SW 1271 (cell line): ENCODE data around the gene CACNB1.
"Not testable (repeated sequence)": the region's sequence is repeated elsewhere in the genome, so short reads cannot be mapped to it uniquely, and the experiment has no call there.

ENCODE experiments used
- DNase-seq, 2 experiments: peaks; one replicate each; lab custom pipeline; 2025; lab: John Stamatoyannopoulos, UW

The CACNB1 gene

DNA sequence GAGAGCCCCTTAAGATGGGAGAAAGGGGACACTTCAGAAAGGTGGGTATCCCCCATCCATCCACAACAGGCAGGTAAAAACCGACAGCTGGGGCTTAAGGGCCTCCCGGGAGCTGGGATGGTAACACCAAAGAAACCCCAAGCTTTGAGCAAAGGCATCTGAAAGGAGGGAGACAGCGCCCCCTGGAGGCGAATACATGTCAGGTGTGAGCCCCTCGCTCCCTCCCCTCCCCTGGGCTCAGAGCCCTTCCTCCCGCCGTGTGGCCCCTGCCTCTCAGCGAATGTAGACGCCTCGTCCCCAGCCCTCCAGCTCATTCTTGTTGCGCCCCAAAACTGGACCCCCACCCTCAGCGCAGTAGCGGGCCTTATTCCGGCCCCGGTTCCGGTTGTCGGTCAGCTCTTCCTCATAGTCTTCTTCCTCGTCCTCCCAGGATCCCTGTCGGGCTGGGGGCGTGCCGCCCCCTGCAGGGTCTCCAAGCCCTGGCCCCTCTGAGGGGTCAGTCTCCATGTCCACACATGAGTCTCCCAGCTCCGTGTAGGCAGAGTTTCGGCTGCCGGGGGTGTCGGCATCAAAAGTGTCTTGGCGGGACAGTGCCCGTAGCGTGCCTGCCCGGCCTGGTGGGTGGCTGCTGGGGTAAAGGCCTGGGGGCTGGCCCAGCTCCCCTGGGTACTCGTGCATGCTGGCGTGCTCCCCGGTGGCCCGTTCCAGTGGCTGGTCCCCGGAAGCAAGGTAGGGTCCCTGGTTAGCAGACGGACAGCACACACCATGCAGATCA lies 22.4 kb downstream of the CACNB1 start:
- peak in 1 of 2 experiments; percentile 32 for DNase-seq

DNA sequence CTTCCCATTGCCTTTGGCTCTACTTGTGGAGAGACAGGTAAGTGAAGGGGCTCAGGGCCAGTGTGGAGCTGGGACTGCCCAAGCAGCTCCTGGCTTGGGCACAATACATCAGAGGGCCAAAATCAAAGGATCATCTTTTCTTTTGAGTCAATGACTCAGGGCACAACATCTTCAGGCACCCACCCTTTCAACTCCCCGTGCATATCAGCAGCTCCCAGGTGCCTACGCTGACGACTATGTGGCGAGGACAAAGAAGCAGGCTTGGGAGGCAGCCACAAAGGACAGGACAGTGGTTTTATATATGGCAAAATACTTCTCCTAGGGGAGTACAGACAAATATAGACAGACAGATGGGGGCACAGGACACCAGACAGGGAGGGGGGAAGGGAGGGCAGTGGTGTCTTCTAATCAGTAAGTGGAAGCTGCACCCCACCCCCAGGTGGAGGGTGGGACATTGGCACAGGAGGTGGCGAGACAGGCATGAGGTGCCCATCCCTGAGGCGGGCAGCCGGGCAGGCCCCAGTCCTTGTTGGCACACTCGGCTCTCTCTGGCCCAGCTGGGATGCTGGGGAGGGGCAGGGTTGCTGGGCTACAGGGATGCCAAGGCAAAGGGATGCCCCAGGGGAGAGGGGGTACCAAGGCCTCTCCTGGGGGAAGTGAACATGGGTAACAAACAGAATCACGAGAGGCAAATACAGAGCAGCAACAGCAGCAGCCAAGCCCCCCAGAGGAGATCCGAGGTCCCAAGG lies 23.8 kb downstream of the CACNB1 start:
- no peak for DNase-seq

DNA sequence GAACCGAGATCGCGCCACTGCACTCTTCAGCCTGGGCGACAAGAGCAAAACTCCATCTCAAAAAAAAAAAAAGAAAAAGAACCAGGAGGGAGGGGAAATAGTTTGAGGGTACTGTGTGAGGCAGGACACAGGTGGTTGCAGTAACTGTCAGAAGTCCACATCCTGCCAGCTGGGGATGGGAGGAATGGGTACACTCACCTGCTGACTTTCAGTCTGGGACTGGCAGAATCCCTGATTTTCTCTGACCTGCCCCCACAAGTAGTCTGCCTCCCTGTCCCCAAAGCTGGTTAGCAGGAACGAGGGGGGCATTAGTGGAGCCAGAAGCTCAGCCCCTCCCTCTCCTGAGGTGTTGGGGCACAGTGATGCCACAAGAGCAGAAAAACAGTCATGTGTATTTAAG lies 24.4 kb downstream of the CACNB1 start:
- no peak for DNase-seq

DNA sequence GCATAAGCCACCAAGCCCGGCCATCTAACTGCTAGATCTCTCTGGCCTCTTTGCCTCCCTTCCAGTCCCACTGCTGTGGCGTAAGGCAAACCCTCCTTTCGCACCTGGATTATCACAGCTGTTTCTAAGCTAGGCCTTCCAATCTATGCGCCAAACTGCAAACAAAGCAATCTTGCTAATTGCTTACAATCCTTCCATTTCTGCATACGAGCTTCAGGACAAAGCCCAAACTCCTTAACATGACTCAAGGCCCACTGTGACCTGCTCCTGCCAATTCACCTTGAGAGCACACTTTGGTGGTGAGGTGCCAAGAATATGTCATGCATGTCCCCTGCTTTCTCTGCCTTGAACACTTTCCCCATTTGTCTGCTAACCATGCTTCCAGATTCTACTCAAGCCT lies 25.5 kb downstream of the CACNB1 start:
- DNase-seq = no peak

DNA sequence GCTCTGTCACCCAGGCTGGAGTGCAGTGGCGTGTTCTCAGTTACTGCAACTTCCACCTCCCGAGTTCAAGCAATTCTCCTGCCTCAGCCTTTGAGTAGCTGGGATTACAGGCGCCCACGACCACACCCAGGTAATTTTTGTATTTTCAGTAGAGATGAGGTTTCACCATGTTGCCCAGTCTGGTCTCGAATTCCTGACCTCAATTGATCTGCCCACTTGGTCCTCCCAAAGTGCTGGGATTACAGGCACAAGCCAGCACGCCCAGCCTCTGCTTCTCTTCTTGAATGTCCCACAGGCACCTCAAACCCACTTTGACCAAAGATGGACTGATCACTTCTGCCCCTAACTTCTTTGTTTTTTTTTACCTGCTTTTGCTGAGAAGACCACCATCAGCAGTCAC lies 26.9 kb downstream of the CACNB1 start:
- DNase-seq = no peak

DNA sequence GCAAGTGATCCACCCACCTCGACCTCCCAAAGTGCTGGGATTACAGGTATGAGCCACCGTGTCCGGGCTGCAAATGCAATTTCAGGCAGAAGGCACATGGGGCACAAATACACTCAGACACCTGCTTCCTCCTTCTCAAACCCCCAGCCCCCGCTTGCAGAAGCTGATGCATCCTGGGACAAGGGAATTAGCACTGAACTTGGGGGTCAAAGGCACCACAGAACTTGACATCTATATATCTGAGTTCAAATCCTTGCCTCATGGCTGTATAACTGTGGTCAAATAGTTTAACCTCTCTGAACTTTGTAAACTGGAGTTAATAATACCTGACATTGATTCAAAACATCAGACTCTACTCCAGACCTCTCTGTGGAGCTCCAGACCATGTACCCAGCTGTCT lies 27.4 kb downstream of the CACNB1 start:
- no peak for DNase-seq

DNA sequence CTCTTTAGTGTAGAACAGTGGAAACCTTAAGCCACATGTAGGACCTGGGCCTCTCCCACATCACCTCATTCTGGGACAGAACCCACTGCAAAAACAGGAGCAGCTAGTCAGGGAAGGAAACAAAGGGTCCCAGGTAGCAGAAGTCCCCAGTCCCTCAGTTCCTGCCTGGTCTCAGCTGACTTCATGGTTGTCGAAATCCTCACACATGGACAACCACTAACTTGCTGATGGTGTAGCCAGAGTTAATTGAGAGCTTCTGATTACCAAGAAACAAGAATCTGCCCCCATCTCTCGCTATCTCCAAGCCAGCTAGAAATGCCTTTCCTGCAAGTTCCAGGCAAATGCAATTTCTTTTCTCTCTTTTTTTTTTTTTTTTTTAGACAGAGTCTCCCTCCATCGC lies 28.0 kb downstream of the CACNB1 start:
- no peak for DNase-seq

DNA sequence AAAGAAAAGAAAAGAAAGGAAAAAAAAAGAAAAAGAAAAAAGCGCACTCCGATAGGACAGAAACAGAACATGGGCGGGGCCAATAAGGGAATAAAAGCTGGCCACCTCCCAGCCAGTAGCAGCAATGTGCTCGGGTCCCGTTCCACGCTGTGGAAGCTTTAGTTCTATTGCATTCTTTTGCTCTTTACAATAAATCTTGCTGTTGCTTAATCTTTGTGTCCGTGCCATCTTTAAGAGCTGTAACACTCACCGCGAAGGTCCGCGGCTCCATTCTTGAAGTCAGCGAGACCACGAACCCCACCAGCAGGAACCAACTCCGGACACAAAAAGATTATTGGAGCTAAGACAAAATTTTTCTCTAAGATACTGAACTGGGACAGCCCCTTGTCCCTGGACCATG lies 28.4 kb downstream of the CACNB1 start:
- no peak for DNase-seq

DNA sequence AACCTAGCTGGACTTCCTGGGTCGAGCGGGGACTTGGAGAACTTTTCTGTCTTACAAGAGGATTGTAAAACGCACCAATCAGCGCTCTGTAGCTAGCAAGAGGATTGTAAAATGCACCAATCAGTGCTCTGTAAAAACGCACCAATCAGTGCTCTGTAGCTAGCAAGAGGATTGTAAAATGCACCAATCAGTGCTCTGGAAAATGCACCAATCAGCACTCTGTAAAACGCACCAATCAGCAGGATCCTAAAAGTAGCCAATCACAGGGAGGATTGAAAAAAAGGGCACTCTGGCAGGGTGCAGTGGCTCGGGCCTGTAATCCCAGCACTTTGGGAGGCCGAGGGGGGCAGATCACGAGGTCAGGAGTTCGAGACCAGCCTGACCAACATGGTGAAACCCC lies 29.0 kb downstream of the CACNB1 start:
- not testable (repeated sequence) for DNase-seq

DNA sequence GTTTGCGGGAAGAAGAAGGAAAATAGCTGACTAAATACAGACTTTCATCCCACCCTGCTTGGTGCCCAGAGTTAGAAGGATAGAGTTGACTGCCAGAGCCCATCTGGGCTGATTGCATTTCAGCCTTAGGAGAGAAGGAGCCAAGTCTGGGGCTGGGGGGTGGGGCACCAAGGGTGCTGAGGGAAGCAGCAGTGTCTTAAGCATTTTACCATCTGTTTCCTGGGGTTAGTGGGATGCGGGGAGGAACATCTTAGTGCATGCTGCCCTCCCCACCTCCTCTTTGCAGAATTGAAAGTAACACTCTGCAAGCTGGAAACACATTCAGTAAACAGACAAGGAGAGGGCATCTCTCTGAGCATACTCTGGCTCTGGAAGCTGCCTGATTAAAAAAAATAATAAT lies 30.0 kb downstream of the CACNB1 start:
- DNase-seq = no peak

DNA sequence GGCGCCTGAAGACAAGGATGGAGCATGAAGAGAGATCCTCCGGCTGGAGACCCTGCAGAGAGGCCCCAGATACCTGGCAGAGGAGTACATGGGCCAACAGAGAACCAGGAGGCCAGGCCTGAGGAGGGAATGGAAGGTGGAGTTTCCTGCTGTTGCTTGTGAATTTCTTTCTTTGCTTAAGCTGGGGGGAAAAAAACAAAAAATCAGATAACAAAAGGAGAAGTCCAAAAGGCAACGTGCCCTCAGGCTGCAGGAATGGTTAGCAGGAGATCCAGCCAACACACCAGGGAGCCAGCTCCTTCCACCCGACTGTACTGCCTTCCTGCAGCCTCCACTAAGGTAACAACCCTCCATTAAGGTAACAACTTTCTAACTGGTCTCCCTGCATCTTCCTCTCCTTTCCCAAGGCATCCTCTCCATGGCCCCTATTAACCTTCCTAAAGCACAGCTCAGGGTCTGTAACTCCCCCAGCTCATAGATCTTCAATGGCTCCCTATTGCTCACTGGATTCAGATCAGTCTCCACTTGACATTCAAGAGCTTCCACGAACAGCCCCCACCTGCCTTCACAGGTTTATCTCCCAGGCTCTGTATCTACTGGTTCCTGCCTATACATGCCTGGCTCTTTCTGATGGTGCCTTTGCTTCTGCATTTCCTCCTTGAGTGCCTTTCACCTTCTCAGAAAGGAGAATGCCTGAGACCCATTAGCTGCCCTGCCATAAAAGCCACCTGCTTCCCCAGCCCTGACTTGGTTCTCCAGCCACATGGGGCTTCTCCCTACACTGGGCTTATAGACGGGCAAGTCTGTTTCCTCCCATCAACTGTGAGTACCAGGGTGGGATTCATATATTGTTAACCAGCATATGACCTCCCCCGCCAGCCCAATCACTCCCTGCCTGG lies 30.8 kb downstream of the CACNB1 start:
- no peak for DNase-seq

DNA sequence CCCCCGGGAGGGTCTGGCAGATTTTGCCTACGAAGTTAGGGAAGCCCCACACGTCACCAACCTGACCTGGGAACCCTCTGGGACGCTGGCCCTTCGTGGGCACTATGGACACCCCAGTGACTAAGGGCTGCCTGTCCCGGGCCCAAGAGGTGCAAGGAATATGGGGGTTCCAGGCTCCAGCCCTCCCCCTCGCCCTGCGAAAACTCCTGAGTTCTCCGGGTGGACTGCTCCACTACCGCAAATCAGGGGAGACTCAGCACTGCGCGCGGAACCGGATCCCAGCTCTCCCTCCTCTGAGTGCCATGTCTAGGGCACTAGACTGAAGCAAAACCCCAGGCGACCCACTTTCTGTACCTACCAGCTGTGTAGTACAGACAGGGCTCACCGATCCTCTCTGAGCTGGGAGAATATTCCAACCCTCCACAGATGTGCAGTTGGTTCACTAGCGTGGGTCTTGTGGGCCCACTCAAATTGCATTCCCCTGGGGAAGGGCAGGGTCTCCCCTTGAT lies 31.6 kb downstream of the CACNB1 start, which contains the start of gene ARL5C:
TSS of gene ARL5C (minus strand) at position 321 of the 509 bp plus-strand sequence. CDS start 401 bp downstream, outside the sequence.
- no peak for DNase-seq

DNA sequence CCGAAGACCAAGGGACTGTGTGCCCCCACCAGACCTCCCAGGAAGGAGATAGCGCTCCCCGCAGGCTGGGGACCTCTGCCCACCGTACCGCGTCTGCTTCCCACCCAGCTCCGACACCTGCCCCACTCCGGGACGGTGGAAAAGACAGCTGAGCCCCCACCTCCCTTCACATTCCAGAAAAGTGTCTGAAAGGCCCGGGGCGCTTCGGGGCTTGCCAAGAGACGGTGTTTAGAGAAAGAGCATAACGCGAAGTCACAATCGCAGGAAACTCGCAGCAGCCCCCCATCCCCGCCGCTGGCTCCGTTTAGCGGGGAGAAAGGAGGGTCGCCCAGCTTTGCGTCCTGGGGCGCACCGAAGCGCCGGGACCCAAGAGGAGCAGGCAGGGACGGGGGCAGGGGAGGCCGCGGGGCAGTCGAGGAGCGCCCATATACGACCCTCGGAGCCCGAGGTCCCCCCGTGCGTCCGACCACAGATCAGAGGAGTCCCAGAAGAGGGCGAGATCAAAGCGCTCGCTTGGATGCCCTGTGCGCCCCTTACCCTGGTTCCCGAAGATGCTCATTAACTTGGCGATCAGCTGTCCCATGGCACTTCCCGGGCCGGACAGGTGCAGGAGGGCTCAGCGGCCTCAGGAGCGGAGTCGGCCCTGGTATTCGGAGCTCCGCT lies 32.2 kb downstream of the CACNB1 start:
- no peak for DNase-seq

DNA sequence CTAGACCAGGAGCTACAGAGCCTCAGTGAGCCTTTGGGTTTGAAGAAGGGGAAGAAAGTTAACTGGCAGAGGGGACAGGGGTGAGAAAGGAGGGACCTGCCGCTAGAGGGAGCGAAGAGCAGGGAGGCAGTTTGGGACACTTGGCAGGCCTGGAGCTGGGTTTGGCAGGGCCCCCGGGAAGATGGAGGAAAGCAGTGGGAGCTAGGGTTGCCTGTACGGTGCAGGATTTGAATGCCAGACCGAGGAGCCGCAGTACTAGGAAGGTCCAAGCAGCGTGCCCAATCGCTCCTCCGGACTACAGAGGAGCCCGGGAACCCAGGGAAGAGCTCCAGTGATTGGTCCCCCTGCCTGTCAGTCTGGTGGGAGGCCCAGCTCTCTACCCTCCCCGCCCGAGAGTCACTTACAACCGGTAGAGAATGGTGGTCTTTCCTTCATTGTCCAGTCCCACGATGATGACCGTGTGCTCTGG lies 32.8 kb downstream of the CACNB1 start:
- peak; percentile 38 to 68 for DNase-seq

DNA sequence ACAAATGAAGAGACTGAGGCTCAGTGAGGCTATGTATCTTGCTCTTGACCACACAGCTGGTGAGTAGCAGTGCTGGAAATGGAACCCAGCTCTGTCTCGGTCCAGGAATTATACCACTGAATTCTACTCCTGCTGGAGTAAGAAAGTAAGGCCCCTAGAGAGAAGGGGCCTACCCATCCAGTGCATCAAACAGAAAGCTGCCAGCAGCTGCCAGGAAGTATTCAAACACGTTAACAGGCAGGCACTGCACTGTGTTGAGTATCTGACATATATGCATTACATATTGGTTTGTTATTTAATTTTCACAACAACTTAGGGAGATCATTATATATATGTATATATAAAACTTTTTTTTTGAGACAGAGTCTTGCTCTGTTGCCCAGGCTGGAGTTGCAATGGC lies 35.5 kb downstream of the CACNB1 start:
- no peak for DNase-seq

DNA sequence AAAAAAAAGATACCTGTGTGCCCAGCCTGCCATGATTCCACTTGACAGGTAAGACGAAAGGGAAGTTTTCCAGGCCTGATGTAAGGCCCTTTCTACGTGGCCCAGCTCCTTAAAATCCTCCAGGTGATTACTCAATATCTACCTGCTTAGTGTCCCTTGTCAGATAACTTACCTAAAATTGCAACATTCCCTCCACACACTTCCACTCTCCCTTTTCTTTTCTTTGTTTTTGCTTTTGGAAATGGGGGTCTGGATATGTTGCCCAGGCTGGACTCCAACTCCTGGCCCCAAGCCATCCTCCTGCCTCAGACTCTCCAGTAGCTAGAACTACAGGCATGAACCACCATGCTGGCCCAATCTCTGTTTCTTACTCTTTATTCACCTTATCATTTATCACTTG lies 38.8 kb downstream of the CACNB1 start:
- DNase-seq = no peak

DNA sequence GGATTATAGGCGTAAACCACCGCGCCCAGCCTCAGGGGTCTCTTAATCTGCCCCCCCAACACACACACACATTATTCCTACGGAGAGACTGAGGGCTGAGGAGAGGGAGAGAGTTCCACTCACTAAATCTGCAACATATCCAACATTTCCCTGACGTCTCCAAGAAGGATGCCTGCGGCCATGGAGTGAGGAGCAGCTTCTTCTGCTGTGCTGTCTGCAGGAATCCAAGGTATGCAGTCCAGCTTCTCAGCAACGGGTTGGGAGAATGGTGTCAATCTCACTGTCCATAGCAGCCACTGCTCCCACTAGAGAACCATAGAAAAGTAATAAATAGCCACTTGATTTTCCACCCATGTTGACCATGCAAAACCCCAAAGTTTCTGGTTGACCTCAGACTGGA lies 41.0 kb downstream of the CACNB1 start:
- no peak for DNase-seq

DNA sequence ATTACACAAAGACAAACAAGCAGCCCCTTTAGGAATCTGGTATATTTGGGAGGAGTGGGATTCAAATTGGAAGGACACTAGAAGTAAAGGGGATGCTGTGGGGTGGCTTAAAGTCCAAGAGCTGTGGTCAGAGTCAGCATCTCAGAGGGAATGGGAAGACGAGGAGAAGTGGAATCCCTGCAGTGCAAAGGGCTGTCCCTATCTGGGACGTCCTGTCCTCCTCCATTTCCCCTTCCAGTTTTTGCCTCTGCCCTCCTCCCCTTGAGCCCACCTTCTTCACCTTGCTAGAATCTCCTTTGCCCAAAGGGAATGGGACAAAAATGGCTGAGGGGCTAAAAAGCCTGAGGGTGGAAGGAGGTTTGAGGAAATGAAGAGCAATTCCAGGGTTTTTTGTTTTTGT lies 41.8 kb downstream of the CACNB1 start:
- DNase-seq = no peak

DNA sequence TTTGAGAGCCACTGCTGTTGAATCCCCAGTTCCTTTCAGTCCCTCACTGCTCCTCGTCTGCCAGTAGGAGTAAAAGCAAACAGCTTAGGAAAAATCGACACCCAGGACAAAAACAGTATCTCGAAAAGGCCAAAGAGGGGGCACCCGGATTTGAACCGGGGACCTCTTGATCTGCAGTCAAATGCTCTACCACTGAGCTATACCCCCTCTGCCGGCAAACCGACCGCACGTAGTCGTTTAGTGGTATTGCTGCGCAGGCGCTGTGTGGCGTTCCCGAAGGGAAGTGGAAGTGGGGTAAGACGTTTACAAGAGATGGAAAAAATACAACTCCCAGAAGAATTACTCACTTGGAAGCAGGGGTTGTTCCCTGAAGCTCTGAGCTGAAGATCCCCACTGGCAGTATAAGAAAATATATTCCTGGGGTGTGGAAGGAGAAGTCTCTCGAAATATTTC lies 43.8 kb downstream of the CACNB1 start:
- peak; percentile 63 to 85 for DNase-seq

DNA sequence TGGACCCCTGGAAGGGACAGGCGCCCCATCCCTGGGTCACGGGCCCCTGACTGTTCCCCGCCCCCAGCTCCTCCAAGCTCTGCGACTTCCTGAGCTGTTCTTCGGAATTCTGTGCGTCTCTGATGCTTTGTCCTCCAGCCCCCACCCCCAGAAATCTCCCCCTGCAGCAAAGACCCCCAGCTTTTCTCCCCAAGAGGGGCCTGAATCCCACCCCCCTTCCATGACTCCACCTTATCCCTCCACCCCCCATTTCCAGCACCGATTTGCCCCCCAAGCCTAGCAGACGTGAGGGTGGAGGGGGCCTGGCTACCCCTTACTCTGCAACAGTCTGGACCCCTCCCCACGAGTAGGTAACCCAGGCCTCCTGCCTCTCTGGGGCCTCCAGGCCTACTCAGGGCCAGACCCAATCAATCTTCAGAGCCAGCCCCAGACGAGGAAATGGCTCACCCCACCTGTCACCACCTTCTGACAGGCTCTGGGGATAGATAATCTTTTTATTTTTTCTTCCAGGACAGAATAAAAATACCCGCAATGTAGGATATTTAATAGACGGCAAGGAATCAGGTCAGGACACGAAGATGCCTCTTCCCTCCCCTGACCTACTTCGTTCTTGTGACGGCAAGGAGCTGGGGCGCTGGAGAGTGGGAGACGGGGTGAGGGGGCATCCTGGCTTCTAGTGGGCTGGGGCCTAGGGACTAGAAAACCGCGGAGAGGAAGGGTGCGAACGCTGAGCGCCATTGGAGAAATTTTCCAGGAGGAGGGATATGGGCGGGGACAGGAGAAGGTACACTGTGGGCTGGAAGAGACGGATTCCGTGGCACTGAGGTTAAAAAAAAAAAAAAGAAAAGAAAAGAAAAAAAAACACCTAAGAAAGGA lies 45.3 kb downstream of the CACNB1 start:
- no peak for DNase-seq
